Skeletal muscle satellite cell (primary cell): ENCODE results near the gene ZNF497.
"Not testable (repeated sequence)": the region's sequence is repeated elsewhere in the genome, so short reads cannot be mapped to it uniquely, and the experiment has no call there.

ENCODE experiments used
- H3K27me3 ChIP-seq: 2 replicates; pipeline ENCODE4 v1.7.0; 2013; ENCODE audit warnings: low read length; ENCODE audit not compliant: control insufficient read depth, insufficient read depth
- H3K36me3 ChIP-seq: 2 replicates; pipeline ENCODE4 v1.7.0; 2013; ENCODE audit warnings: mild to moderate bottlenecking, control low read depth, low read length; ENCODE audit not compliant: insufficient read depth
- H3K4me1 ChIP-seq: 2 replicates; pipeline ENCODE4 v1.7.0; 2013; ENCODE audit warnings: low read length; ENCODE audit not compliant: control insufficient read depth, insufficient read depth
- H3K4me2 ChIP-seq: 2 replicates; pipeline ENCODE4 v1.7.0; 2013; ENCODE audit warnings: mild to moderate bottlenecking, low read length
- H3K4me3 ChIP-seq: 2 replicates; pipeline ENCODE4 v1.7.0; 2013; ENCODE audit warnings: low read length
- H3K9ac ChIP-seq: 2 replicates; pipeline ENCODE4 v1.7.0; 2013; ENCODE audit warnings: mild to moderate bottlenecking, low read depth, low read length, moderate library complexity
- H3K9me3 ChIP-seq: replicated peaks from 2 replicates; pipeline ENCODE4 v1.7.0; 2013; ENCODE audit warnings: mild to moderate bottlenecking, control low read depth, low read length

The ZNF497 gene

GRCh38 chr19:58376724-58377123, 14.2 kb upstream of the ZNF497 start:
- not testable (repeated sequence) for H3K36me3 ChIP-seq, H3K4me3 ChIP-seq, H3K9me3 ChIP-seq, H3K4me2 ChIP-seq, H3K9ac ChIP-seq, H3K27me3 ChIP-seq
- peaks cover 12% of the 10 kb centered on the region for H3K4me1 ChIP-seq

- H3K27me3 ChIP-seq: no peaks in the 10 kb centered on the region
- no peaks in the 10 kb centered on the region for H3K9me3 ChIP-seq
- H3K4me3 ChIP-seq: no peak overlapping the region
- no peak overlapping the region for H3K9ac ChIP-seq
- H3K36me3 ChIP-seq: no peaks in the 10 kb centered on the region
- H3K4me2 ChIP-seq: no peak overlapping the region
- H3K4me1 ChIP-seq: peaks cover 3% of the 10 kb centered on the region
Measured at GRCh38 chr19:58374200-58374599, 11.6 kb upstream of the ZNF497 start.

- Histone ChIP-seq H3K36me3 (no peaks in the 10 kb centered on the region), H3K9me3 (no peaks in the 10 kb centered on the region), H3K4me3 (no peak overlapping the region), H3K4me2 (no peak overlapping the region), H3K9ac (no peak overlapping the region), H3K4me1 (peaks cover 3% of the 10 kb centered on the region), H3K27me3 (no peaks in the 10 kb centered on the region)
Measured at GRCh38 chr19:58372311-58373133, 10.0 kb upstream of the ZNF497 start.

- H3K9ac ChIP-seq: no peak overlapping the region
- no peak overlapping the region for H3K4me3 ChIP-seq
- H3K4me1 ChIP-seq: no peaks in the 10 kb centered on the region
- H3K4me2 ChIP-seq: no peak overlapping the region
- no peaks in the 10 kb centered on the region for H3K27me3 ChIP-seq
- no peaks in the 10 kb centered on the region for H3K36me3 ChIP-seq
- no peaks in the 10 kb centered on the region for H3K9me3 ChIP-seq
Measured at GRCh38 chr19:58368561-58369360, 6.2 kb upstream of the ZNF497 start.

GRCh38 chr19:58367698-58368454, 5.3 kb upstream of the ZNF497 start:
- H3K9ac ChIP-seq: no peak overlapping the region
- H3K9me3 ChIP-seq: no peaks in the 10 kb centered on the region
- H3K36me3 ChIP-seq: no peaks in the 10 kb centered on the region
- H3K4me3 ChIP-seq: no peak overlapping the region
- H3K27me3 ChIP-seq: no peaks in the 10 kb centered on the region
- H3K4me2 ChIP-seq: no peak overlapping the region
- H3K4me1 ChIP-seq: no peaks in the 10 kb centered on the region

GRCh38 chr19:58366585-58367430, 4.3 kb upstream of the ZNF497 start:
- H3K9me3 ChIP-seq: no peaks in the 10 kb centered on the region
- no peak overlapping the region for H3K4me2 ChIP-seq
- no peaks in the 10 kb centered on the region for H3K27me3 ChIP-seq
- no peaks in the 10 kb centered on the region for H3K36me3 ChIP-seq
- no peak overlapping the region for H3K4me3 ChIP-seq
- peaks cover 3% of the 10 kb centered on the region for H3K4me1 ChIP-seq
- H3K9ac ChIP-seq: no peak overlapping the region

- H3K36me3 ChIP-seq: no peaks in the 10 kb centered on the region
- no peak overlapping the region for H3K4me2 ChIP-seq
- H3K9ac ChIP-seq: no peak overlapping the region
- H3K9me3 ChIP-seq: no peaks in the 10 kb centered on the region
- H3K4me1 ChIP-seq: peaks cover 5% of the 10 kb centered on the region
- no peak overlapping the region for H3K4me3 ChIP-seq
- H3K27me3 ChIP-seq: no peaks in the 10 kb centered on the region
Measured at GRCh38 chr19:58364146-58364545, 1.6 kb upstream of the ZNF497 start.

- no peaks in the 10 kb centered on the region for H3K36me3 ChIP-seq
- H3K9me3 ChIP-seq: no peaks in the 10 kb centered on the region
- H3K4me3 ChIP-seq: peak overlapping the region; percentile 78
- peak overlapping the region; percentile 92 for H3K9ac ChIP-seq
- peaks cover 5% of the 10 kb centered on the region for H3K4me1 ChIP-seq
- H3K27me3 ChIP-seq: no peaks in the 10 kb centered on the region
- peak overlapping the region; percentile 92 for H3K4me2 ChIP-seq
Measured at GRCh38 chr19:58361900-58362271, 665 bp downstream of the ZNF497 start.

GRCh38 chr19:58357481-58358145, 4.9 kb downstream of the ZNF497 start:
- H3K4me1 ChIP-seq: peaks cover 5% of the 10 kb centered on the region
- no peaks in the 10 kb centered on the region for H3K36me3 ChIP-seq

GRCh38 chr19:58356766-58357480, 5.6 kb downstream of the ZNF497 start:
- Histone ChIP-seq H3K9me3 (no peaks in the 10 kb centered on the region), H3K4me1 (peaks cover 3% of the 10 kb centered on the region), H3K4me2 (no peak overlapping the region), H3K27me3 (no peaks in the 10 kb centered on the region), H3K36me3 (no peaks in the 10 kb centered on the region), H3K4me3 (peak overlapping the region; percentile 49), H3K9ac (no peak overlapping the region)

More at GRCh38 chr19:58357481-58358145, 4.9 kb downstream of the ZNF497 start:
- H3K4me3 ChIP-seq: no peak overlapping the region
- H3K27me3 ChIP-seq: no peaks in the 10 kb centered on the region
- H3K9ac ChIP-seq: no peak overlapping the region
- no peak overlapping the region for H3K4me2 ChIP-seq
- H3K9me3 ChIP-seq: no peaks in the 10 kb centered on the region
